A549 (cell line): ENCODE results near the gene GPNMB. TPM values are rescaled to one million over a fixed set of nuclear protein-coding genes. Genes with fewer than 3 reads are reported as not detected.

Experiments
- ATAC-seq, 2 experiments: fragments of 200-7000 bp in 1 of 2; fragments of >200 bp in 1 of 2; cut with Nextera tagmentation in 1 of 2; cut with Tn5 transposase in 1 of 2; 3 replicates each; pipeline versions ENCODE4 v1.8.0 to v1.9.1; 2018 to 2020; ENCODE audit warnings: mild to moderate bottlenecking in 1 of 2, moderate library complexity in 1 of 2
- CTCF ChIA-PET: fragments of 300-600 bp; sonication (Branson Sonifier 250); formaldehyde crosslinking; extraction: SDS; loops from one replicate; lab custom pipeline; 2021; ENCODE audit warnings: antibody characterized with exemption, inconsistent platforms; lab: Yijun Ruan, JAX
- POLR2A ChIA-PET: fragments of 350-600 bp; formaldehyde crosslinking; extraction: SDS; loops from one replicate; lab custom pipeline; 2021; ENCODE audit warnings: antibody characterized with exemption, inconsistent platforms; lab: Yijun Ruan, JAX
- DNase-seq, 2 experiments: peaks; one replicate each; pipeline versions ENCODE4 v3.0.0 to v3.0.0-alpha.2; 2011 to 2016; ENCODE audit warnings: low read depth in 1 of 2, low spot score in 1 of 2
- FAIRE-seq: peaks from 2 replicates; lab custom pipeline; 2011; peaks lifted over from hg19 to GRCh38; lab: Jason Lieb, UNC
- H3K27ac ChIP-seq, 2 experiments: fragments of >200 bp; sonication (Bioruptor Twin); formaldehyde crosslinking; 3 replicates each; pipeline ENCODE4 v1.5.1; 2016 to 2017
- H3K4me1 ChIP-seq: fragments of >200 bp; sonication (Bioruptor Twin); formaldehyde crosslinking; 3 replicates; pipeline ENCODE4 v1.6.1; 2016
- H3K4me2 ChIP-seq: fragments of >200 bp; sonication (Bioruptor Twin); formaldehyde crosslinking; 3 replicates; pipeline ENCODE4 v1.6.1; 2016
- H3K4me3 ChIP-seq: fragments of >200 bp; sonication (Bioruptor Twin); formaldehyde crosslinking; 3 replicates; pipeline ENCODE4 v1.5.1; 2016
- H3K9me3 ChIP-seq: fragments of >200 bp; sonication (Bioruptor Twin); formaldehyde crosslinking; 3 replicates; pipeline ENCODE4 v1.6.1; 2016
- CEBPB ChIP-seq, 2 experiments: fragments of >200 bp in 1 of 2; sonication (Bioruptor Twin) in 1 of 2; formaldehyde crosslinking in 1 of 2; IDR thresholded peaks; 2 replicates each; pipeline ENCODE4 v1.6.1; 2012 to 2016
- CTCF ChIP-seq: fragments of >200 bp; sonication (Bioruptor Twin); formaldehyde crosslinking; IDR thresholded peaks from 3 replicates; pipeline ENCODE4 v1.5.1; 2016
- ESRRA ChIP-seq: fragments of 150-350 bp; IDR thresholded peaks from 2 replicates; pipeline ENCODE4 v1.6.1; 2014; ENCODE audit warnings: mild to moderate bottlenecking, low read length, borderline replicate concordance
- FOSL2 ChIP-seq, 2 experiments: fragments of 450-650 bp in 1 of 2; fragments of >200 bp in 1 of 2; sonication (Bioruptor Twin) in 1 of 2; formaldehyde crosslinking; IDR thresholded peaks; 2 replicates each; pipeline versions ENCODE4 v1.5.0 to v1.6.1; 2016 to 2020; ENCODE audit warnings: mild to moderate bottlenecking in 1 of 2, moderate library complexity in 1 of 2
- GATA3 ChIP-seq: IDR thresholded peaks from 2 replicates; pipeline ENCODE4 v1.6.1; 2012; ENCODE audit warnings: borderline replicate concordance
- HDAC2 ChIP-seq: fragments of 200-600 bp; sonication (generic); IDR thresholded peaks from 2 replicates; pipeline ENCODE4 v1.6.1; 2016
- HMGXB4 ChIP-seq: fragments of 250-450 bp; sonication (Bioruptor Pico); IDR thresholded peaks from 2 replicates; pipeline ENCODE4 v1.5.0; 2021; ENCODE audit warnings: mild to moderate bottlenecking, moderate library complexity, borderline replicate concordance
- HOXA7 ChIP-seq: fragments of 250-450 bp; sonication (Bioruptor Pico); IDR thresholded peaks from 2 replicates; pipeline ENCODE4 v1.5.0; 2020; ENCODE audit warnings: mild to moderate bottlenecking, moderate library complexity
- HOXB5 ChIP-seq: fragments of 250-450 bp; sonication (Bioruptor Pico); IDR thresholded peaks from 2 replicates; pipeline ENCODE4 v1.5.0; 2020; ENCODE audit warnings: mild to moderate bottlenecking, moderate library complexity
- JUN ChIP-seq, 2 experiments: fragments of >200 bp; sonication (Bioruptor Twin); formaldehyde crosslinking; IDR thresholded peaks; 2 replicates in 1 of 2; 3 replicates in 1 of 2; pipeline ENCODE4 v1.6.1; 2016 to 2017
- JUNB ChIP-seq: fragments of >200 bp; sonication (Bioruptor Twin); formaldehyde crosslinking; IDR thresholded peaks from 2 replicates; pipeline ENCODE4 v1.6.1; 2016
- MAFK ChIP-seq: fragments of 450-650 bp; IDR thresholded peaks from 2 replicates; pipeline ENCODE4 v1.6.1; 2014; ENCODE audit not compliant: partially characterized antibody
- MAX ChIP-seq: IDR thresholded peaks from 2 replicates; pipeline ENCODE4 v1.6.1; 2012
- MYC ChIP-seq: IDR thresholded peaks from 2 replicates; pipeline ENCODE4 v1.6.1; 2012; ENCODE audit warnings: mild to moderate bottlenecking, inconsistent platforms, low read length, improper control_type of control experiment, borderline replicate concordance
- NFE2L2 ChIP-seq: fragments of 150-350 bp; conservative IDR thresholded peaks from 2 replicates; pipeline ENCODE4 v1.6.1; 2014; ENCODE audit warnings: low read length
- NPAS2 ChIP-seq: fragments of 250-450 bp; sonication (Bioruptor Pico); IDR thresholded peaks from 2 replicates; pipeline ENCODE4 v1.8.0; 2022; ENCODE audit warnings: mild to moderate bottlenecking, moderate library complexity, borderline replicate concordance
- NR3C1 ChIP-seq: fragments of >200 bp; sonication (Bioruptor Twin); formaldehyde crosslinking; IDR thresholded peaks from 3 replicates; pipeline ENCODE4 v1.6.1; 2017
- POLR2A ChIP-seq: IDR thresholded peaks from 2 replicates; pipeline ENCODE4 v1.6.1; 2012; ENCODE audit warnings: mild to moderate bottlenecking, low read length
- RAD21 ChIP-seq, 2 experiments: fragments of >200 bp in 1 of 2; sonication (Bioruptor Twin) in 1 of 2; formaldehyde crosslinking in 1 of 2; IDR thresholded peaks in 1 of 2; conservative IDR thresholded peaks in 1 of 2; 2 replicates in 1 of 2; 3 replicates in 1 of 2; pipeline ENCODE4 v1.6.1; 2012 to 2018; ENCODE audit warnings: inconsistent platforms in 1 of 2
- RARB ChIP-seq: fragments of 250-450 bp; sonication (Bioruptor Pico); IDR thresholded peaks from 2 replicates; pipeline ENCODE4 v1.8.0; 2021; ENCODE audit warnings: mild to moderate bottlenecking, moderate library complexity
- REST ChIP-seq: fragments of 200-600 bp; sonication (generic); IDR thresholded peaks from 2 replicates; pipeline ENCODE4 v1.6.1; 2016; ENCODE audit warnings: antibody characterized with exemption, mild to moderate bottlenecking, moderate library complexity
- SMC3 ChIP-seq: fragments of >200 bp; sonication (Bioruptor Twin); formaldehyde crosslinking; IDR thresholded peaks from 3 replicates; pipeline ENCODE4 v1.6.1; 2018; ENCODE audit warnings: inconsistent platforms
- SREBF2 ChIP-seq: fragments of 450-650 bp; IDR thresholded peaks from 2 replicates; pipeline ENCODE4 v1.6.1; 2014; ENCODE audit warnings: mild to moderate bottlenecking, moderate library complexity
- ZSCAN20 ChIP-seq: fragments of 250-450 bp; sonication (Bioruptor Pico); IDR thresholded peaks from 2 replicates; pipeline ENCODE4 v1.8.0; 2022; ENCODE audit warnings: mild to moderate bottlenecking, moderate library complexity
- WGBS: methylation state at CpG from one replicate; pipeline ENCODE4 v1.1.6; 2017; ENCODE audit errors: missing lambda C conversion rate; 5-methylcytosine and 5-hydroxymethylcytosine counted together
- polyA plus RNA-seq, 4 experiments: library from polyadenylated mRNA; depleted of rRNA in 3 of 4; stranded (reverse); fragments of >200 nt; fragmentation: RNase III in 1 of 4; extraction: RNeasy Plus Mini Kit Qiagen cat#74134 plus additional on column Dnase treatment in 1 of 4; gene quantifications; 2 replicates in 3 of 4; 3 replicates in 1 of 4; pipeline ENCODE4 v1.2.3, GENCODE V29; 2011 to 2017

Gene GPNMB
- polyA plus RNA-seq, 2 of the 4 experiments (the other 2 are of a cell fraction) = 3.3 to 4.7 TPM

- Histone ChIP-seq H3K9me3 (no peaks in the 10 kb centered on the region), H3K4me2 (peak overlapping the region; percentile 63; the same call in 2 of the 3 replicates), H3K4me3 (no peak overlapping the region), H3K27ac (peak overlapping the region; percentile 76; a peak in 5 of 6 replicates), H3K4me1 (peaks cover 19% of the 10 kb centered on the region)
- no peak for FAIRE-seq
- ChIA-PET CTCF (interaction anchor here (0.6 to 7.1 kb wide), 40 partner anchors 9 to 440 kb away, joined by 3 to 108 read pairs (median 6); no protein-coding TSS in a partner anchor), POLR2A (interaction anchor here (1.4 kb wide), 1 partner anchor 196 kb away, joined by 4 read pairs; no protein-coding TSS in a partner anchor)
- no peak for ATAC-seq
- DNase-seq = no peak
- TF ChIP-seq POLR2A (no peak), HOXA7 (CRISPR knock-in tag) (no peak), HDAC2 (no peak), SMC3 (no peak), SREBF2 (no peak), HMGXB4 (CRISPR knock-in tag) (no peak), ZSCAN20 (CRISPR knock-in tag) (no peak), MYC (no peak), GATA3 (no peak), RARB (CRISPR knock-in tag) (no peak)
- 88% methylated on average over 2 of the region's 2 CpGs for WGBS
Measured at GRCh38 chr7:23272275-23272674, 25.7 kb downstream of the GPNMB start.

- POLR2A ChIA-PET = interaction anchor here (0.6 to 1.4 kb wide), 10 partner anchors 26 to 388 kb away, joined by 3 to 8 read pairs (median 3); partner anchors contain the start of genes IGF2BP3 and MALSU1
- Histone ChIP-seq H3K4me3 (peak overlapping the region; percentile 23; the same call in 1 of the 3 replicates), H3K4me2 (peak overlapping the region; percentile 63), H3K9me3 (no peaks in the 10 kb centered on the region), H3K4me1 (peaks cover 22% of the 10 kb centered on the region), H3K27ac (peak overlapping the region; percentile 76)
- 0% methylated on average over 11 of the region's 11 CpGs for WGBS
- CTCF ChIA-PET = interaction anchor here (0.5 to 7.1 kb wide), 79 partner anchors 8 to 563 kb away, joined by 3 to 108 read pairs (median 5); no protein-coding TSS in a partner anchor
- peak; percentile 83 to 97 for DNase-seq
- FAIRE-seq = peak; percentile 59
- ATAC-seq = peak; percentile 97
- peak; percentile 89 for TF ChIP-seq SMC3
- TF ChIP-seq NR3C1 = no peak
- no peak for TF ChIP-seq REST
- peak; percentile 89 to 93 for TF ChIP-seq RAD21 (conservative IDR thresholded peaks at IDR 0.05 in 1 of 2, IDR thresholded peaks at IDR 0.05 in 1 of 2)
- TF ChIP-seq JUNB = peak; percentile 60
- peak; percentile 55 for TF ChIP-seq MAX
- peak; percentile 96 for TF ChIP-seq MAFK
- TF ChIP-seq HMGXB4 (CRISPR knock-in tag) = no peak
- 0 out of 5 replicates have a peak, but pooled peaks have one; percentile 27 to 54 for TF ChIP-seq JUN (IDR thresholded peaks at IDR 0.05)
- TF ChIP-seq FOSL2 (IDR thresholded peaks at IDR 0.05) = peak; percentile 62
- peak; percentile 75 for TF ChIP-seq FOSL2 (CRISPR knock-in tag; IDR thresholded peaks at IDR 0.05)
- TF ChIP-seq GATA3 = peak; percentile 78
- TF ChIP-seq CEBPB (IDR thresholded peaks at IDR 0.05) = peak in 1 of 2 experiments; percentile 27; a peak in 1 of 4 replicates
- TF ChIP-seq HOXB5 = peak; percentile 42; the same call in 1 of the 2 replicates
- no peak for TF ChIP-seq NPAS2 (CRISPR knock-in tag)
- TF ChIP-seq CTCF = peak; percentile 95
- peak; percentile 74; the same call in 1 of the 2 replicates for TF ChIP-seq MYC
- TF ChIP-seq ESRRA = 0 out of 2 replicates have a peak, but pooled peaks have one; percentile 35
- TF ChIP-seq NFE2L2 = peak; percentile 75
Measured at GRCh38 chr7:23273141-23273599, 26.6 kb downstream of the GPNMB start.
